HCT116 (cell line): ENCODE results near the gene SEMA4C. TPM values are rescaled to one million over a fixed set of nuclear protein-coding genes. Genes with fewer than 3 reads are reported as not detected.
A peak's percentile ranks its signal among the peaks of the same experiment; 100 is the strongest.

Experiments
- ATAC-seq: fragments of 200-7000 bp; cut with Tn5 transposase; 2 replicates; pipeline ENCODE4 v1.9.1; 2020; ENCODE audit warnings: mild to moderate bottlenecking, moderate library complexity
- BruUV-seq: library from RNA; stranded (reverse); fragments of 400-500 nt; replicated peaks from 2 replicates; lab custom pipeline; 2021; lab: Mats Ljungman, UMichigan
- CTCF ChIA-PET: fragments of 300-600 bp; sonication (Branson Sonifier 250); formaldehyde crosslinking; loops from one replicate; lab custom pipeline; 2021; ENCODE audit warnings: antibody characterized with exemption; lab: Charles Lee
- POLR2A ChIA-PET: fragments of 300-600, 350-600 bp; sonication (Branson Sonifier 250); formaldehyde crosslinking; loops from one replicate; lab custom pipeline; 2021; ENCODE audit warnings: antibody characterized with exemption; lab: Charles Lee
- RAD21 ChIA-PET, 2 experiments: fragments of 300-600 bp; sonication (Branson Sonifier 250); formaldehyde crosslinking; loops; one replicate each; lab custom pipeline; 2023; ENCODE audit warnings: low total read pairs in 2 of 2; ENCODE audit not compliant: uncharacterized antibody in 2 of 2, unreplicated experiment in 2 of 2, low non-redundant PET in 1 of 2; lab: Charles Lee
- DNase-seq: peaks from one replicate; pipeline ENCODE4 v3.0.0-alpha.2; 2010; ENCODE audit warnings: low read depth, low spot score
- H2AFZ ChIP-seq: fragments of 200-600 bp; shearing (Covaris generic), sonication (generic); 2 replicates; pipeline ENCODE4 v1.6.1; 2017; ENCODE audit warnings: low read depth, mixed run types, mixed read lengths, antibody characterized with exemption, low read length; ENCODE audit not compliant: poor library complexity, severe bottlenecking
- H3K27ac ChIP-seq: 2 replicates; pipeline ENCODE4 v1.5.1; 2012; ENCODE audit warnings: low read depth, low read length
- H3K27me3 ChIP-seq: fragments of 200-600 bp; sonication (generic); 2 replicates; pipeline ENCODE4 v1.6.1; 2016; ENCODE audit warnings: mixed run types, low read length, mixed read lengths; ENCODE audit not compliant: insufficient read depth
- H3K36me3 ChIP-seq, 2 experiments: fragments of 200-500 bp in 1 of 2; fragments of 200-600 bp in 1 of 2; sonication (Bioruptor generic) in 1 of 2; sonication (generic) in 1 of 2; 2 replicates each; pipeline versions ENCODE4 v1.5.1 to v1.6.1; 2014 to 2016; ENCODE audit warnings: low read length in 2 of 2, inconsistent platforms in 1 of 2, mixed read lengths in 1 of 2, mixed run types in 1 of 2; ENCODE audit not compliant: insufficient read depth in 2 of 2, control insufficient read depth in 1 of 2
- H3K4me1 ChIP-seq, 2 experiments: fragments of 200-600 bp in 1 of 2; sonication (generic) in 1 of 2; 2 replicates each; pipeline versions ENCODE4 v1.5.1 to v1.6.1; 2012 to 2017; ENCODE audit warnings: low read length in 2 of 2, inconsistent platforms in 1 of 2, mild to moderate bottlenecking in 1 of 2, mixed read lengths in 1 of 2, mixed run types in 1 of 2, moderate library complexity in 1 of 2; ENCODE audit not compliant: insufficient read depth in 2 of 2, control insufficient read depth in 1 of 2
- H3K4me2 ChIP-seq: fragments of 200-600 bp; sonication (generic); 2 replicates; pipeline ENCODE4 v1.6.1; 2017; ENCODE audit warnings: mixed run types, low read length, mixed read lengths
- H3K4me3 ChIP-seq, 2 experiments: fragments of 200-600 bp in 1 of 2; sonication (generic) in 1 of 2; replicated peaks in 1 of 2; 2 replicates each; pipeline ENCODE4 v1.5.1; 2011 to 2016; ENCODE audit warnings: low read length in 2 of 2, control low read depth in 1 of 2, low read depth in 1 of 2, mild to moderate bottlenecking in 1 of 2, mixed read lengths in 1 of 2, mixed run types in 1 of 2
- H3K79me2 ChIP-seq: fragments of 200-600 bp; sonication (generic); 2 replicates; pipeline ENCODE4 v1.6.1; 2017; ENCODE audit warnings: mild to moderate bottlenecking, mixed run types, low read length, moderate library complexity, mixed read lengths; ENCODE audit not compliant: insufficient read depth
- H3K9ac ChIP-seq: fragments of 200-600 bp; sonication (generic); 2 replicates; pipeline ENCODE4 v1.6.1; 2016; ENCODE audit warnings: low read length, mixed read lengths
- H3K9me2 ChIP-seq: fragments of 200-600 bp; sonication (generic), shearing (Covaris generic); 2 replicates; pipeline ENCODE4 v1.6.1; 2017; ENCODE audit warnings: mixed run types, mild to moderate bottlenecking, moderate library complexity; ENCODE audit not compliant: insufficient read depth
- H3K9me3 ChIP-seq, 2 experiments: fragments of 200-500 bp in 1 of 2; fragments of 200-600 bp in 1 of 2; sonication (Bioruptor generic) in 1 of 2; sonication (generic) in 1 of 2; 2 replicates each; pipeline ENCODE4 v1.6.1; 2014 to 2017; ENCODE audit warnings: low read length in 2 of 2, mixed read lengths in 2 of 2, inconsistent platforms in 1 of 2, low read depth in 1 of 2, mild to moderate bottlenecking in 1 of 2, mixed run types in 1 of 2, moderate library complexity in 1 of 2; ENCODE audit not compliant: control insufficient read depth in 1 of 2, insufficient read depth in 1 of 2
- H4K20me1 ChIP-seq: fragments of 200-600 bp; sonication (generic), shearing (Covaris generic); 2 replicates; pipeline ENCODE4 v1.6.1; 2017; ENCODE audit warnings: mixed run types, mild to moderate bottlenecking, moderate library complexity; ENCODE audit not compliant: insufficient read depth
- ELF1 ChIP-seq: IDR thresholded peaks from 2 replicates; pipeline ENCODE4 v1.6.1; 2012; ENCODE audit warnings: low read depth, borderline replicate concordance
- FOSL1 ChIP-seq: IDR thresholded peaks from 2 replicates; pipeline ENCODE4 v1.6.1; 2012; ENCODE audit warnings: low read depth
- MAX ChIP-seq: IDR thresholded peaks from 2 replicates; pipeline ENCODE4 v1.6.1; 2012
- POLR2AphosphoS5 ChIP-seq: IDR thresholded peaks from 2 replicates; pipeline ENCODE4 v1.6.1; 2011; ENCODE audit warnings: mild to moderate bottlenecking, low read depth, low read length, moderate library complexity
- RAD21 ChIP-seq: IDR thresholded peaks from 2 replicates; pipeline ENCODE4 v1.6.1; 2012; ENCODE audit warnings: low read depth, mild to moderate bottlenecking
- SIN3A ChIP-seq: IDR thresholded peaks from 2 replicates; pipeline ENCODE4 v1.6.1; 2012; ENCODE audit warnings: low read depth
- SP1 ChIP-seq: IDR thresholded peaks from 2 replicates; pipeline ENCODE4 v1.6.1; 2012; ENCODE audit warnings: low read depth
- SRF ChIP-seq: IDR thresholded peaks from 2 replicates; pipeline ENCODE4 v1.6.1; 2012; ENCODE audit warnings: low read depth
- TCF7L2 ChIP-seq: IDR thresholded peaks from 2 replicates; pipeline ENCODE4 v1.7.0; 2011; ENCODE audit warnings: borderline replicate concordance, inconsistent platforms; ENCODE audit not compliant: insufficient read depth, insufficient read length; ENCODE audit errors: extremely low read depth
- YY1 ChIP-seq: IDR thresholded peaks from 2 replicates; pipeline ENCODE4 v1.6.1; 2011; ENCODE audit warnings: low read length, low read depth, moderate library complexity, mild to moderate bottlenecking; ENCODE audit not compliant: insufficient replicate concordance; ENCODE audit errors: extremely low read depth
- ZBTB33 ChIP-seq: IDR thresholded peaks from 2 replicates; pipeline ENCODE4 v1.6.1; 2011; ENCODE audit warnings: mild to moderate bottlenecking, low read length, moderate library complexity; ENCODE audit not compliant: insufficient replicate concordance; ENCODE audit errors: extremely low read depth
- ZFX ChIP-seq: fragments of 450-650 bp; IDR thresholded peaks from 2 replicates; pipeline ENCODE4 v1.6.1; 2017
- ZNF274 ChIP-seq: fragments of 200-500 bp; sonication (Bioruptor generic); IDR thresholded peaks from 2 replicates; pipeline ENCODE4 v1.6.1; 2014; ENCODE audit warnings: mild to moderate bottlenecking, low read depth, low read length, inconsistent platforms
- intact Hi-C: fragments of 100-400 bp; cut with micrococcal nuclease; formaldehyde crosslinking; loops from 2 replicates; pipeline ENCODE4 v1.10.0; 2022
- total RNA-seq: library from RNA; stranded (reverse); gene quantifications from one replicate; pipeline ENCODE4 v1.2.1, GENCODE V29; 2021; ENCODE audit not compliant: unreplicated experiment

Gene SEMA4C
- total RNA-seq, 1 experiment from 2014 or later = 25.4 TPM

GRCh38 chr2:96877042-96877451 lies 7.2 kb upstream of the SEMA4C start:
- intact Hi-C loops = no loop called here
- Histone ChIP-seq H3K4me1 (peaks cover 15 to 34% of the 10 kb centered on the region in 2 experiments; a peak in 3 of 4 replicates), H3K36me3 (no peaks in the 10 kb centered on the region), H3K4me3 (no peak overlapping the region), H3K79me2 (no peaks in the 10 kb centered on the region), H3K9me2 (no peaks in the 10 kb centered on the region), H3K9ac (no peak overlapping the region), H3K4me2 (no peak overlapping the region), H3K9me3 (no peaks in the 10 kb centered on the region), H3K27me3 (no peaks in the 10 kb centered on the region), H2AFZ (no peak overlapping the region), H4K20me1 (no peaks in the 10 kb centered on the region), H3K27ac (no peak overlapping the region)
- TF ChIP-seq MAX (no peak), ELF1 (no peak), ZFX (no peak), ZNF274 (no peak), SP1 (no peak), FOSL1 (no peak), TCF7L2 (no peak), SIN3A (no peak), SRF (no peak)
- no TSS peak for BruUV-seq
- ATAC-seq (no peak), DNase-seq (no peak)
- ChIA-PET CTCF (no interaction called here), POLR2A (no interaction called here), RAD21 (no interaction called here)

- peaks cover 15 to 34% of the 10 kb centered on the region in 2 experiments; a peak in 3 of 4 replicates for H3K4me1 ChIP-seq
- no peak overlapping the region for H2AFZ ChIP-seq
- DNase-seq = no peak
- intact Hi-C loops = no loop called here
- no peak overlapping the region for H3K4me3 ChIP-seq
- H3K27ac ChIP-seq = no peak overlapping the region
- TF ChIP-seq MAX (no peak), ZBTB33 (no peak), POLR2AphosphoS5 (no peak), YY1 (no peak), RAD21 (no peak)
- TF ChIP-seq, all 23 proteins: peak for 0
- ChIA-PET CTCF (no interaction called here), POLR2A (no interaction called here), RAD21 (no interaction called here)
- BruUV-seq = no TSS peak
- Histone ChIP-seq H4K20me1 (no peaks in the 10 kb centered on the region), H3K9me2 (no peaks in the 10 kb centered on the region), H3K79me2 (no peaks in the 10 kb centered on the region), H3K27me3 (no peaks in the 10 kb centered on the region), H3K9me3 (no peaks in the 10 kb centered on the region), H3K36me3 (no peaks in the 10 kb centered on the region), H3K4me2 (no peak overlapping the region; the same call in 1 of the 2 replicates), H3K9ac (no peak overlapping the region)
- peak; percentile 41; the same call in 1 of the 2 replicates for ATAC-seq
These were observed 6.6 kb upstream of the SEMA4C start for GRCh38 chr2:96876269-96877041.
